ENCODE measurements around the gene ACTR2. TPM values are rescaled to one million over a fixed set of nuclear protein-coding genes. Genes with fewer than 3 reads are reported as not detected.
"Not testable (repeated sequence)": the region's sequence is repeated elsewhere in the genome, so short reads cannot be mapped to it uniquely, and the experiment has no call there.

The ACTR2 gene
- total RNA-seq, 1 experiment from 2014 or later = 199 TPM

DNA sequence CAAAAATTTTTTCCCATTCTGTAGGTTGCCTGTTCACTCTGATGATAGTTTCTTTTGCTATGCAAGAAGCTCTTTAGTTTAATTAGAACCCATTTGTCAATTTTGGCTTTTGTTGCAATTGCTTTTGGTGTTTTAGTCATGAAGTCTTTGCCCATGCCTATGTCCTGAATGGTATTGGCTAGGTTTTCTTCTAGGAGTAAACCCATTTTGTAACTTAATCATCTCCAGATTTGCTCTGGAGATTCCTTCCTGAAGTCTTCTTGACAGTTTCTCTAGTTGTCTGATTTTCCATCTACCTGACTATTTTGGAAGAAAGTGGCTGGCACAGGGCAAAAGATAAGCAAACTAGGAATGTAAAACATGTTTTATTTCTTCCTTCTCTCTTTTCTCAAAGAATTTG lies 30.2 kb downstream of the ACTR2 start:
- H3K4me1 ChIP-seq (ENCODE audit: control insufficient read depth in 1 of 2, insufficient read depth in 2 of 2, low read length in 2 of 2); H3K9me2 ChIP-seq (ENCODE audit: insufficient read depth); RAD21 ChIA-PET (ENCODE audit: low non-redundant PET in 1 of 2, low total read pairs in 2 of 2, uncharacterized antibody in 2 of 2, unreplicated experiment in 2 of 2); H3K9ac ChIP-seq (ENCODE audit: low read length); intact Hi-C loops (cut with micrococcal nuclease); H3K4me2 ChIP-seq (ENCODE audit: low read length); CTCF ChIA-PET; H3K27me3 ChIP-seq (ENCODE audit: insufficient read depth, low read length); POLR2A ChIA-PET; H4K20me1 ChIP-seq (ENCODE audit: insufficient read depth); DNase-seq (ENCODE audit: low read depth, low spot score); H3K9me3 ChIP-seq (ENCODE audit: control insufficient read depth in 1 of 2, insufficient read depth in 1 of 2, low read depth in 1 of 2, low read length in 2 of 2); H3K4me3 ChIP-seq (replicated peaks in 1 of 2; ENCODE audit: low read depth in 1 of 2, low read length in 2 of 2); ATAC-seq; H3K27ac ChIP-seq (ENCODE audit: low read depth, low read length); H2AFZ ChIP-seq (ENCODE audit: low read depth, low read length, poor library complexity, severe bottlenecking): not testable (repeated sequence)
- peaks cover 16 to 18% of the 10 kb centered on the region in 2 experiments for H3K36me3 ChIP-seq (ENCODE audit: control insufficient read depth in 1 of 2, insufficient read depth in 2 of 2, low read length in 2 of 2)
- H3K79me2 ChIP-seq (ENCODE audit: insufficient read depth, low read length) = peaks cover 18% of the 10 kb centered on the region
- BruUV-seq (replicated peaks) = TSS peak; percentile 19

DNA sequence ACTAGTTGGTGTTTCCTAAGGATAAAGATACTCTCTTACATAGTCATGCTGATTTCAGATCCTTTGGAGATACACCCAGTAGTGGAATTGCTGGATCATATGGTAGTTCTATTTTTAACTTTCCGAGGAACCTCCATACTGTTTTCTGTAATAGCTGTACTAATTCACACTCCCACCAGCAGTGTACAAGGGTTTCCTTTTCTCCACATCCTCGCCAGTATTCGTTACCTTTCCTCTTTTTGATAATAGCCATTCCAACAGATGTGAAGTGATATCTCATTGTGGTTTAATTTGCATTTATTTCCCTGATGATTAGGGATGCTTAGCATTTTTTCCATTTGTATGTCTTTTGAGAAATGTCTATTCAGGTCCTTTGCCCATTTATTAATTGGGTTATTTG lies 34.0 kb downstream of the ACTR2 start:
- POLR2A ChIA-PET = no interaction called here
- H2AFZ ChIP-seq (ENCODE audit: low read depth, low read length, poor library complexity, severe bottlenecking) = no peak overlapping the region
- no peaks in the 10 kb centered on the region for H3K9me2 ChIP-seq (ENCODE audit: insufficient read depth)
- ATAC-seq = no peak
- H3K4me3 ChIP-seq (replicated peaks in 1 of 2; ENCODE audit: low read depth in 1 of 2, low read length in 2 of 2) = no peak overlapping the region
- H3K4me1 ChIP-seq (ENCODE audit: control insufficient read depth in 1 of 2, insufficient read depth in 2 of 2, low read length in 2 of 2) = peaks cover 3% of the 10 kb centered on the region in 2 experiments; a peak in 1 of 4 replicates
- RAD21 ChIA-PET (ENCODE audit: low non-redundant PET in 1 of 2, low total read pairs in 2 of 2, uncharacterized antibody in 2 of 2, unreplicated experiment in 2 of 2) = no interaction called here
- H3K27me3 ChIP-seq (ENCODE audit: insufficient read depth, low read length) = no peaks in the 10 kb centered on the region
- DNase-seq (ENCODE audit: low read depth, low spot score) = no peak
- H3K79me2 ChIP-seq (ENCODE audit: insufficient read depth, low read length) = peaks cover 24% of the 10 kb centered on the region
- TF ChIP-seq TCF7L2 (IDR thresholded peaks at IDR 0.05; ENCODE audit: borderline replicate concordance, extremely low read depth, insufficient read depth, insufficient read length) (no peak), ELF1 (IDR thresholded peaks at IDR 0.05; ENCODE audit: borderline replicate concordance, low read depth) (no peak), EZH2phosphoT487 (IDR thresholded peaks at IDR 0.05; ENCODE audit: borderline replicate concordance) (no peak), ZNF274 (IDR thresholded peaks at IDR 0.05; ENCODE audit: low read depth, low read length) (no peak), SP1 (IDR thresholded peaks at IDR 0.05; ENCODE audit: low read depth) (no peak), FOSL1 (IDR thresholded peaks at IDR 0.05; ENCODE audit: low read depth) (no peak), SRF (IDR thresholded peaks at IDR 0.05; ENCODE audit: low read depth) (no peak), POLR2AphosphoS5 (IDR thresholded peaks at IDR 0.05; ENCODE audit: low read depth, low read length) (no peak), SIN3A (IDR thresholded peaks at IDR 0.05; ENCODE audit: low read depth) (no peak), CBX3 (IDR thresholded peaks at IDR 0.05; ENCODE audit: low read depth) (no peak), ZBTB33 (IDR thresholded peaks at IDR 0.05; ENCODE audit: extremely low read depth, insufficient replicate concordance, low read length) (no peak), YY1 (IDR thresholded peaks at IDR 0.05; ENCODE audit: extremely low read depth, insufficient replicate concordance, low read depth, low read length) (no peak), CEBPB (IDR thresholded peaks at IDR 0.05; ENCODE audit: low read depth) (no peak), JUND (IDR thresholded peaks at IDR 0.05) (no peak), ZFX (IDR thresholded peaks at IDR 0.05) (no peak)
- TF ChIP-seq, protein P1, sequence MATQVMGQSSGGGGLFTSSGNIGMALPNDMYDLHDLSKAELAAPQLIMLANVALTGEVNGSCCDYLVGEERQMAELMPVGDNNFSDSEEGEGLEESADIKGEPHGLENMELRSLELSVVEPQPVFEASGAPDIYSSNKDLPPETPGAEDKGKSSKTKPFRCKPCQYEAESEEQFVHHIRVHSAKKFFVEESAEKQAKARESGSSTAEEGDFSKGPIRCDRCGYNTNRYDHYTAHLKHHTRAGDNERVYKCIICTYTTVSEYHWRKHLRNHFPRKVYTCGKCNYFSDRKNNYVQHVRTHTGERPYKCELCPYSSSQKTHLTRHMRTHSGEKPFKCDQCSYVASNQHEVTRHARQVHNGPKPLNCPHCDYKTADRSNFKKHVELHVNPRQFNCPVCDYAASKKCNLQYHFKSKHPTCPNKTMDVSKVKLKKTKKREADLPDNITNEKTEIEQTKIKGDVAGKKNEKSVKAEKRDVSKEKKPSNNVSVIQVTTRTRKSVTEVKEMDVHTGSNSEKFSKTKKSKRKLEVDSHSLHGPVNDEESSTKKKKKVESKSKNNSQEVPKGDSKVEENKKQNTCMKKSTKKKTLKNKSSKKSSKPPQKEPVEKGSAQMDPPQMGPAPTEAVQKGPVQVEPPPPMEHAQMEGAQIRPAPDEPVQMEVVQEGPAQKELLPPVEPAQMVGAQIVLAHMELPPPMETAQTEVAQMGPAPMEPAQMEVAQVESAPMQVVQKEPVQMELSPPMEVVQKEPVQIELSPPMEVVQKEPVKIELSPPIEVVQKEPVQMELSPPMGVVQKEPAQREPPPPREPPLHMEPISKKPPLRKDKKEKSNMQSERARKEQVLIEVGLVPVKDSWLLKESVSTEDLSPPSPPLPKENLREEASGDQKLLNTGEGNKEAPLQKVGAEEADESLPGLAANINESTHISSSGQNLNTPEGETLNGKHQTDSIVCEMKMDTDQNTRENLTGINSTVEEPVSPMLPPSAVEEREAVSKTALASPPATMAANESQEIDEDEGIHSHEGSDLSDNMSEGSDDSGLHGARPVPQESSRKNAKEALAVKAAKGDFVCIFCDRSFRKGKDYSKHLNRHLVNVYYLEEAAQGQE (IDR thresholded peaks at IDR 0.05; ENCODE audit: low read depth) = no peak
- peaks cover 0 to 10% of the 10 kb centered on the region in 2 experiments; a peak in 2 of 4 replicates for H3K36me3 ChIP-seq (ENCODE audit: control insufficient read depth in 1 of 2, insufficient read depth in 2 of 2, low read length in 2 of 2)
- no peak overlapping the region for H3K4me2 ChIP-seq (ENCODE audit: low read length)
- H4K20me1 ChIP-seq (ENCODE audit: insufficient read depth) = peaks cover 9% of the 10 kb centered on the region; the same call in 1 of the 2 replicates
- H3K9ac ChIP-seq (ENCODE audit: low read length) = no peak overlapping the region
- H3K9me3 ChIP-seq (ENCODE audit: control insufficient read depth in 1 of 2, insufficient read depth in 1 of 2, low read depth in 1 of 2, low read length in 2 of 2) = no peaks in the 10 kb centered on the region
- BruUV-seq (replicated peaks) = no TSS peak
- CTCF ChIA-PET = no interaction called here
- intact Hi-C loops (cut with micrococcal nuclease) = no loop called here
- H3K27ac ChIP-seq (ENCODE audit: low read depth, low read length) = no peak overlapping the region
